Measurements from ENCODE around the gene GPATCH8.

Gene GPATCH8

DNA sequence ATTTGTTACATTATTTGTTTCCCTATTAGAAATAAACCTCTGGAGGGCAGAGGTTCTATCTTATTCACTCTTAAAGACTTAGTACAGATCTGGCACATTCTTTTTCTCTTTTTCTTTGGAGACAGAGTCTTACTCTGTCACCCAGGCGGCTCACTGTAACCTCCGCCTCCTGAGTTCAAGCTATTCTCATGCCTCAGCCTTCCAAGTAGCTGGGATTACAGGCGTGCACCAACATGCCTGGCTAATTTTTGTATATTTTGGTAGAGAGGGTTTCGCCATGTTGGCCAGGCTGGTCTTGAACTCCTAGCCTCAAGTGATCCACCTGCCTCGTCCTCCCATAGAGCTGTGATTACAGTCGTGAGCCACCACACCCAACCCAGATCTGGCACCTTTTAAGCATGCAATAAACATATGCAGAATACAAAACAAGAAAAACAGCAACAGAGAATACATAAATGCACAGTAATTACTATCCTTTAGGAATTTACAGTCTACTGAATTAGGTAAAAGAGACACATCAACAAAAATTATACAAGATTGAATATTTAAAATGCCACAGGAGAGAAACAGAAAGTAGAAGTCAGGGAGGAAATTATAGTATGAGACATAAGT is 52.1 kb downstream of the GPATCH8 start:
- DNase-seq (ENCODE audit: low spot score): no peak

DNA sequence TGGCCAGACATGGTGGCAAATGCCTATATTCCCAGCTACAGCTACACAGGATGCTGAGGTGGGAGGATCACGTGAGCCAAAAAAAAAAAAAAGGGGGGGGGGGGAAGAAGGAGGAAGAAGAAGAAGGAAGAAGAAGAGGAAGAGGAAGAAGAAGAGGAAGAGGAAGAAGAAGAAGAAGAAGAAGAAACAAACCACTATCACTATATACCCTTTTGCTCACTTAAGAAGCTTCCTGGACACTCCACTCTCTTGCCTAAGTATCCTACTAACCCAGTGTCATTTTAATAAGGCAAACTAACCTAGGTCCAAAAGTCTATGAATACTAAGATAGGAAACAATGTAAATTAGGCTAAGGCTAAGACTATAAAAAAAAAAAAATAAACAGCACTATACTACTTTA is 54.8 kb downstream of the GPATCH8 start:
- DNase-seq (ENCODE audit: low spot score): no peak

DNA sequence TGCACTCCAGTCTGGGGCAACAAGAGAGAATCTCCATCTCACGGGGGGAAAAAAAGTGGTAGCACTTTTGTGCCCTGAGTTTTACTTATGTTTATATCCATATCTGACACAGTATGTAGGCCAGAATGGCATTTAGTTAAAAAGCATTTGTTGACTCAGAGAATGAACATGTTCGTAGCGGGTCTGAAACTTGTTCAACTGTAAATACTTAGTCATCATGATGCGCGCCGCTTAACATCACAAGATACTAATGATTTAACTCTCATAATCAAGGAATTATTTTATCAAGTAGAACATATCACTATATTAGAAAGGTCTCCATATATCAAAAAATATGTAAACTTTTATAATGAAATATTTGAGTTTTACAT is 58.5 kb downstream of the GPATCH8 start:
- no peak for DNase-seq (ENCODE audit: low spot score)

DNA sequence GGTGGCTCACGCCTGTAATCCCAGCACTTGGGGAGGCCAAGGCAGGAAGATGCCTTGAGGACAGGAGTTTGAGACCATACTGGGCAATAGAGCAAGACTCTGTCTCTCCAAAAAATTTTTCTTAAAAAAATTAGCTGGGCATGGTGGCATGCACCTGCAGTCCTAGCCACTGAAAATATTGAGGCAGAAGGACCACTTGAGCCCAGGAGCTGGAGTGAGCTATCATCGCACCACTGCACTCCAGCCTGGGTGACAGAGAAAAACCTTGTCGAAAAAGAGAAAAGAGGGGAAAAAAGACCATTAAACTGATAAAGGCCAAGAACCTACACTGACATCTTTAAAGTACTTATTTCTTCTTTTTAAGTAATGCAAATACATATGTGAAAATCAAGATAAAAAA is 60.4 kb downstream of the GPATCH8 start:
- no peak for DNase-seq (ENCODE audit: low spot score)

DNA sequence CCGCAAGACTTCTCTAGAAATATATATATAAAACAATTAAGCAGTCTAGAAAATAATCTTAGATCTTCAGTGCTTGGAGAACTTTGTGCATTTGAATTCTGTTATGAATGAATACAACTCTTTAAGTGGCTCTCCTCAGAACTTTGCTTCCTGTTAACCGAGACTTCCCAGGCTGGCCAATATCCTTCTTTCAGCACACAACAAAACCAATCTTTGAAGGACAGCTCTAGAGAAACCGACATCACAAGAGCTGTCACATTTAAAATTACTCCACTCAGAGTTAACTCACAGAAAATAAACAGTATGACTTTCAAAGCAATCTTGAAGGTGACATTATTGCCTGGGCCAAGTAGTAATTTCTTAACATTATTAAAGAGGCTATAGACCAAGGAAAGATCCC is 64.0 kb downstream of the GPATCH8 start:
- DNase-seq (ENCODE audit: low spot score): no peak

DNA sequence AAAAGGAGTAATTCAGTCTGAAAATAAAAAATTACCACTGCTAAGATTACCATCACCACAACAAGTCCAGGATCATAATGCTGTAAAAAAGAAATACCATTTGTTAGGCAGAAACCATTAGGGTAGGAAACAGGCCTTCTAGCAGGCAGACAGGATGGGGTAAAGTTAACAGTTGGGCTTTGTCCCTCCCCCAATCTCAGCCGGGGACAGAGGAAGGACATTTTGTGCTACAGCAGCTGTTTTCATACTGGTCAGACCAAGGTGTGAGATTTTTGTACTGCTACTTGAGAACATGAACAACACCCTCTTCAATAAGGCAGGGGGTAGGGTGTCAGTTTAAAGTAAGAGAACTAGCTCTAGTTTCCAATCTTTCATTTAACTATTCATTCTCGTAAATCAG is 64.6 kb downstream of the GPATCH8 start:
- DNase-seq (ENCODE audit: low spot score): no peak

DNA sequence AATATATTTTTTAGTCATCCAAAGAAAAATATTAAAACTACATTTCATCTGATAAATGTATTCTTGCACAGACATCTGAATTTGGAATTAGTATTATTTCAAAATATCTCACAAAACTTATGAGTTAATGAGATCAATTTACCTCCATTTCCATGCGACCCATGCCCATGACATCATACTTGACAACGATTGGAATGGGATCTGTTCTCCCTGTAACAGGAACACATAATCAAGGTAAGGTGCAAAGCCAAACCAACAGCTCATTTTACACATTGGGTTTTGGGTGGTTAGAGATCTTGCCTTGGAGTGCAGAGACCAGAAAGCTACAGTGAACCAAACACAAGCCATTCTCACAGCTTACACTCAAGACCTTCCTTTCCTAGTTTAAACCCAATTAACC is 66.9 kb downstream of the GPATCH8 start:
- no peak for DNase-seq (ENCODE audit: low spot score)

DNA sequence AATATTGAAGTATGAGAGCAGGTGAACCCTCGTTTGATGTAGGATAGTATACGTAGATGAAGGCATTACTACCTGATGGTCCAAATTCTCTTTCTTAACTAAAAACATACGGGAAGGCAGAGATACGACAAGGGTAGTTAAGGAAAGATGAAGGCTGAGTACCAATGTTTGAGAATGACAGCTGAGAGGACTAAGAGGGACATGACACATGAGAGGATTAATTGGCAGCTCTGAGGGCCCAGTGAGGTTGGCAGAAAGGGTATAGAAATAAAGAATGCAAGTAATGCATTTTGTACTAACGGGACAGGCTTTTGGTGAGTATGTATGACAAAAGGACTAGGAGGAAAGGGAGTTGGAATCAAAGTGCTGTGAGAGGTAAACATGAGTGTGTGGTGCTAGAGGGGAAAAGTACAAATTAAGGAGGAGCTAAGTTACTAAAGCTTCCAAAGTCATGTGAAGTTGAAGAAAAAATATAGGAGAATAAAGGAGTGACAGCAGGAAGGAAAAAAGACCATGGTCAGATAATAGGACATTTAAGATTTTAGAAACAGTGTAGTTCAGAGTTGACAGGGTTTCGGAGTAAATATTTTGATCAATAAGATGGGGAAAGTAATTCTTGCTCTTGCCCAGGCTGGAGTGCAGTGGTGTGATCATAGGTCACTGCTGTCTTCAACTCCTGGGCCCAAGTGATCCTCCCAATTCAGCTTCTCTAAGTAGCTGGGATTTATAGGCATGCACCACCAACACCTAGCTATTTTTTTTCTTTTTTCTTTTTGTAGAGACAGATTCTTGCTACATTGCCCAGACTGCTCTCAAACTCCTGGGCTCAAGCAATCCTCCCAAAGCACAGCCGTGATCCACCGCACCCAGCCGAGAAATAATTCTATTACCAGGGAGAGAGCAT is 70.7 kb downstream of the GPATCH8 start:
- DNase-seq (ENCODE audit: low spot score): no peak

DNA sequence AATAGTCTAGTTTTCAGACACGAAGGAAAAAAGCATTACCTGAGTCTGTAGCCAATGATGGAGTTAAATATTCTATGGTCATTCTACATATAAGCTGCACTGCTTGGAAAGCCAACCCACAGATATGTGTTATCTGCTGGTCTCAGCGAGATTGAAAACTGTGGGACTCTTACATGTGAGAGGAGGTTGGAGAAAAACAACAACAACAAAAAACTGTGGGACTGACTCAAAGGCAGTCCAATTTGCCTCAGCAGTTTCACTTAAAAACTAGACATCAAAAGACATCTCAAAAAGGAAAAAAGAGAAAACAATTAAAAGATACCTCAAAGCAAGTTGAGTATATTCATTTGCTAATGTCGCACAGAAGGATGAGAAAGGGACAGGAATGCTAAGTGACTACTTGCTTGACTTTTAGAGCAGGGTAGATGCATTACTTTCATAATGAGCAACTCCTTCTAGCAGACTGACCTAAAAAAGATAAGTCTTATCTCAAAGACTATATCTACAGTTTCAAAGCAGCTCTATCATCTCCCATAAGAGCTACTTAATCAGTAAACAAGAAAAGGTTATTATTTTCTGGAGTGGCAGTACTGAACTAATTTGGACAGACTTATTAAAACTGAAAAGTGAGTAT is 78.3 kb downstream of the GPATCH8 start:
- DNase-seq (ENCODE audit: low spot score): no peak

DNA sequence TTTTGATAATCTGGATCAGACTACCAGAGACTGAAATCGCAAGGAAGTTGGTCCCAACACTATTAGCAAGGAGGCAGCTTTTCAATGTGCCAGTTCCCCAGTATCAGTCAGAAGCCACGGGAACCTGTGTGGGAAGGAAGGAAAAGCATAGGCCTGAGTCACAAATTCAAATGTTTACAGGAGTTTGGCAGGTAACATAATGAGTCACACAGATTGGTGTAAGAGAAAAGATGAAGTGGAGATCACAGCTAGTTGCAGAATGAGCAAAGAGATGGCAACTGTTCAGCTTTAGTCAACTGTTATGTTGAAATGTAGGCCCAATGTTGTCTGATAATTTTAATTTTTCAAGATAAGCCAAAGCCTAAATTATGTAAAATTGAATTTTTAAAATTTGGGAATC is 85.7 kb downstream of the GPATCH8 start:
- no peak for DNase-seq (ENCODE audit: low spot score)

DNA sequence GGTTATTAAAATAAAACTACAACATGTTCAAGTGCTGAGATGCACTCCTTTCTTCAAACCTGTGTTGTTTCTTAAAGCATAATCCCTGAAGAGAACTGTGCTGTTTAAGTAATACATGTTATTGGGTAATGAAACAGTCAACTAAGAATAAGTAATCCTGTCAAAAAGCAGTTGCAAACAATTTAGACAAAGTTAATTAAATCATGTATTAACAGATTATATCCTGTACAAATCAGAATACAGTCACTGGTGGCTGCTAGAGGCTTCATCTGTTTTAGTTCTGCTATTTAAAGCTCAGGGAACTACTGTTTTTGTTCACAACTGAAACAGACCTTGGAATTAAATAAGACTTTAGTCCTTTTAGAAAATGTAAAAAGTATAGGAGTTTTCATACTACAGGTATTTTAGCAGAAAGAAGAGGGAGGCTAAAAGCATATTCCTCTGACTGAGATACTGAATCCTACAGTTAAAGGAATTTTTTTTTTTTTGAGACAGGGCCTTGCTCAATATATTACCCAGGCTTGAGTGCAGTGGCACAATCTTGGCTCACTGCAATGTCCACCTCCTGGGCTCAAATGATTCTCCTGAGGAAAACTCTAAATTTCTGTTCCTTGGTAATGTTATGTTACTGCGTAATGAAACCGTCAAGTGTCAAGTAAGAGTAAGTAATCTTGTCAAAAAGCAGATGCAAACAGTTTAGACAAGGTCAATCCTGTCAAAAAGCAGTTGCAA is 86.5 kb downstream of the GPATCH8 start:
- DNase-seq (ENCODE audit: low spot score): no peak

DNA sequence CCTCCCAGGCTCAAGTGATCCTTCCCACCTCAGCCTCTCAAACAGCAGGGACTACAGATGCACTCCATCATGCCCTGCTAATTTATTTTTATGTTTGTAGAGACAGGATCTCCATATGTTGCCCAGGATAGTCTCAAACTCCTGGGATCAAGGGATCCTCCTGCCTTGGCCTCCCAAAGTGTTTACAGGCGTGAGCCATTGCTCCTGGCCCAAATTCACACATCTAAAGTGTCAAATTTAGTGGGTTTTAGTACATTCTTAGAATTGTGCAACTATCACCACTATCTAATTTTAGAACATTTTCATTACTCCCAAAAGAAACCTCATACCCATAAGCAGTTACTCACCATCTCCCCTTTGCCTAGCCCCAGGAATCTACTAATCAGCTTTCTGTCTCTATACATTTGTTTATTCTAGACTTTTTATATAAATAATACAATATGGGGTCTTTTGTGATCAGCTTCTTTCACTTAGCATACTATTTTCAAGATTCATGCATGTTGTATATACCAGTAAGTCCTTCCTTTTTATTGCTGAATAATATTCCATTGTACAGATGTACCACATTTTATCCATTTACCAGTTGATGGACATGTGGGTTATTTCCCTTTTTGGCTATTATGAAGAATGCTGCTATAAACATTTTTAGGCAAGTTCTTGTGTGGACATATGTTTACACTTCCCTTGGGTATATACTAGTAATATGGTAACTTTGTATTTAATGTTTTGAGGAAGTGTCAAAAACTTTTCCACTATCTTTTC is 88.6 kb downstream of the GPATCH8 start:
- DNase-seq (ENCODE audit: low spot score): no peak

DNA sequence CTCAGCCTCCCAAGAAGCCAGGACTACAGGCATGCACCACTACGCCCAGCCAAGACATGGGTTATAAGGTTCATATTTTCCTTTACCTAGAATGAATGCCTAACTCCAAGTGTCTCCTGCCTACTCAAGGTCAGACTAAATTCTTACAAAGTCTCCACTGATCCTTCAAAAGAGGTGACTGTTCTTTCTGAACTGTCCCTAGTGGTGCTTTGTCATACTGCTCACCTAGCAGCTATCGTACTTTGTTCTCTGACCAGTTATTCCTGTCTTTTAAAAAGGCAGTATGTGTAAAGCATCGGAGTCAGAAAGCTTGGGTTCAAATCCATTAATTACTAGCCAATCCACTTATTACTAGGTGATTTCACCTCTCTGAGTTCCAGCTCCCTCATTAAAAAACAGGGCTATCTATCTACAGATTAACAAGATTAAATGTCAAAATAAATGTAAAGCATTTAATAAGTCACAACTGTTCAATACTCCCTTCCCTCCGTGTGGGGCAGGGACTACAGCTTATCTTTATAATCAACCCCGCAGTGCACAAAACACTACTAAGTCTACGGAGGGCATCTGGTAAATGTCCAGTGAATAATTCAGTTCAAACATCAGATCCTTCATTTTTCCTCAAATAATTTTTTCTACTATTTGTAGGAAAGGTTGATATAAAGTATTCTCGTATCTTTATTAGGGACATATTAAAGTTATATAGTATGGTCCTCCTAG is 93.7 kb downstream of the GPATCH8 start:
- no peak for DNase-seq (ENCODE audit: low spot score)

DNA sequence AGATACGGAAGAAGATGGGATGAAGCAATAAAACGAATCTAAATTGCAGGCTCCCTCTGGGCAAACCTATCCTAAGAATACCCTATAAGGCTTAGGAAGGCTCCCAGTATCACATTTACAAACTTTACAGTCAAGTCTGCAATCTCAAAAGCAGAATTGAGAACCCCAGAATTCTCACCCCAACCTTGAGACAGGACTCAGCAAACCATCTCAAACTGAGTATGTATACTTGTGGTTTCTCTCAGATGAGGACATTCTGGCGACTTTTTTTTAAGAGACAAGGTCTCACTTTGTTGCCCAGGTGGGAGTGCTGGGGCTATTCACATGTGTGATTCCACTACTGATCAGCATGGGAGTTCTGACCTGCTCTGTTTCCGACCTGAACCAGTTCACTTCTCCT is 94.4 kb downstream of the GPATCH8 start:
- DNase-seq (ENCODE audit: low spot score): no peak

DNA sequence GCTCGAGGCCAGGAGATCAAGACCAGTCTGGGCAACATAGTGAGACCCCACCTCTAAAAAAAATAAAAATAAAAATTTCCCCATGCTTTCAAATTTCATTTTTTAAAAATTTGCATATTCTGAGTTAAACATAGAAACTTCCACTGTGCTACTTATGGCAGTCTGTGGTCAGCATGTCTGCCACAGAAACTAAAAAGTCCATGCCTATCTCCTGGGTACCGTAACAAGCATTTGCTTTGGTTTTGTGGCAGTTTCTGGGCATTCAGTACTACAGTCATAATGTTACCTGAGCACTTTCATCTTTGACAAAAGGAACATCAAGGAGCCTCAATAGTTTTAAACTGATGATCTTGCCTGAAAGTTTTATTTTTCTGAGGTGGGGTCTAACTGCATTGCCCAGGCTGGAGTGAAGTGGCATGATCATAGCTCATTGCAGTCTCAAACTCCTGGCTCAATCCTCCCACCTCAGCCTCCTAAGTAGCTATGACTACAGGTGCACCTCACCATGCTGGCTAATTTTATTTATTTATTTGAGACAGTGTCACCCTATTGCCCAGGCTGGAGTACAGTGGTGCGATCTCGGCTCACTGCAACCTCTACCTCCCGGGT is 100.5 kb downstream of the GPATCH8 start:
- DNase-seq (ENCODE audit: low spot score): no peak

DNA sequence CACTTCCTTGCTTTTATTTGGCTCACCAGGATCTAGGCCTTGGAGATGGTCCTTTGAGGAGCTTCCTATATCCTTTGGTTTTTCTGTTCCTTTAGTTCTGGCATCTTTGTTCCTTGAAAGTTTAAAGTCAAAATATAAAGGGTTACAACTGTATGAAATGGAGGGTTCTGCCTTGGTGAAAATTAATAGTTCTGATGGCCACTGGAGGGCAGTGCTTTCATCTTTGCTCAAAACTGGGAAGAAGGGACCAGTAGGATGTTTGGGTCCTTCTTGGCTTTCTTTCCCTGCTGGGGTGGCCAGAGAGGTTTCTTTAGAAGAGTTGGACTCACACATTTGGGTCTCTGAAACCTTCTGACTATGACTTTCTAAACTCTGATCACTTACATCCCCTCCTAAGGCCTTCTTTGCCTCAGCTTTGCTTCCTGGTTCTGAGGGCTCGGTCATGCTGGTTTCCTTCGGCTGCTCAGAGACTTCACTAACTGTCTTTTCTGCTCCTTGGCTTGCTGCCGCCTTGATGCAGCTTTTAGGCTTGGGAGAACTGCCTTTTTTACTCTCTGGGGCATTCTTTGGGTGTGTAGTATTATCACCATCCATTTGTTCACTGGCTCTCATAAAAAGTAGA is 102.9 kb downstream of the GPATCH8 start:
- no peak for DNase-seq (ENCODE audit: low spot score)

DNA sequence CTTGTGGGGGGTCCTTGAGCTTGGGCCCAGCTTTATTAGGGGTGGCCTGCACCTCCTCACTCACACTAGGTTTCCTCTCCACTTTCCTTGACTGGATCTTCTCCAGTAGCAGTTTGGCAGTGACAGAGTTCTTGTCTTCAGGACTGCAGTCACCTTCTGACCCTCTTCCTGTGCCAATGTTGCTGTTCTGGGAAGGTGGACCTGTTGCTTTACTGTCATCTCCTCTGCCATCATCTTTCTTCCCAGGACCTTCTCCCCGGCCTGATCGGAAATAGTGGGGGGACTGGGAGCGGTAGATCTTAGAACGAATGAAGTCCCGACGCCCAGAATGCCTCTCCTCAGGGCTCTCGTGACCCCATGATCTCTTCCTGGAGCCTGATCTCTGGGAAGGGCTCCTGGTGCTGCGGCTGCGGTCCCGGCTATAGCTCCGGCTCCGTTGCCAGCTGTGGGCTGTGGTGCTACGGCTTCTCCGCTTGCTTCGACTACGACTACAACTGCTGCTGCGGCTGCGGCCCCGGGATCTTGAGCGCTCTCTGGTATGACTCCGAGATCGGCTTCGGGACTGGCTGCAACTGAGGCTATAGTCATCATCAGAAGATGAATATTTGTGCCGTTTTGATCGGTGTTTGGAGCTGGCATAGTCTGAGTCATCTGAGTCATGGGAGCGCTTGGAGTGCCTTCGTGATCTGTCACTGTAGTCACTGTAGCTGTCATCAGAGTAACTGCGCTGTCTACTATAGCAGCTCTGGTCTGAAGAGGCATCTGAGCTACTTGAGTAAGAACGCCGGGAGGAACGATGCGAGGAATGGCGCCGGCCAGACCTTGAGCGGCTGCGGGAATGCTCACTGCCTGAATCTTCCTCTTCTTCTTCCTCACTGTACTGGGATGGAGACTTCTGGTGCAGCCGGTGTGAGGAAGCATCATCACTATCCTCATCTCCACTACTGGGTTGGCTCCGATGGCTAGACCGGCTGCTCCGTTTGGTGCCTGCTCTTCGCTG is 104.2 kb downstream of the GPATCH8 start:
- no peak for DNase-seq (ENCODE audit: low spot score)

DNA sequence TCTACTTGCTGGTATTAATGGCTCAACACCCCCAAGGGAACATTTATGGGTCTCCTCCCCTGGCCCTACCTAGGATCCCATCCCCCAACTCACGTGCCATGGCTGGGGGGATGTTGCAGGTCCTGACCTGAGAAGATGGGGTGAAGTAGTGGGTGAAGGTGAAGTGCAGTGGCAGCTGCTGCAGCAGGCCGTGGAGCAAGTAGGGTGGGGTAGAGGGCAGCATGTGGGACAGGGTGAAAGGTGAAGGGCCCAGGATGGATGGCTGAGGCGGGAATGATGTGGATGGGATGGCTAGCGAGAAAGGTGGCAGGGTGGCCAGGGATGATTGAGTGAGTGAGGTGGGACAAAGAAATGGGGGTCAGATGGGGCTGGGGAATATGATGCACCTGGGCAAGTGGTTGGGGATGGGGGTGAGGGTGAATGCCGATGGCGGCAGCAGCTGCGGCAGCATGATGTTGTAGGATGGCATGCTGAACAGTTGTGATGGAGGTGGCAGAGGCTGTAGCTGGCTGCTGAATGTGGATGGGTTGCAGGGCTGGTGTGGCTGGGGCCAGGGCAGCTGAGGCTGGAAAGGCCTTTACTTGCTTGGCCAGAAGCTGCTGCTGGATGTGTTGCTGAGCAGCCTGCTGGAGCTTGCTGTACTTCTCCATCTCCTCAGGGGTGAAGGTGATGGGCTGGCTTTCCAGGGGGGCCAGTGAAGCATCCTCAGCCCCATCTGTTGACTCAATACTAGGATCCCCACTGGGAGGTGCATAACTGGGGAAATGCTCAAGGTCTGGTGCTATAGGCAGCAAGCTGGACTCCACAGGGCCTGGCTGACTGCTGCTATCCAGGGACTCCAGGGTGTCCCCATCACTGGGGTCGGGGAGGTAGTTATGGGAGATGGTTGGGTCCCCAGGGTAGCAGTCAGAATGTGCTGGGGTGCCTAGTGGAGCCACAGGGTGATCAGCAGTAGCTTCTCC is 105.4 kb downstream of the GPATCH8 start:
- DNase-seq (ENCODE audit: low spot score): no peak

Data from HuH-7 (cell line).